ENCODE data around the gene TUBGCP6. TPM values are rescaled to one million over a fixed set of nuclear protein-coding genes. Genes with fewer than 3 reads are reported as not detected.

Gene TUBGCP6
- total and polyA plus RNA-seq, 2 donors (not counting 3 experiments of a cell fraction or from before 2014, with no cell fraction given): 33.1 to 45.3 TPM

DNA sequence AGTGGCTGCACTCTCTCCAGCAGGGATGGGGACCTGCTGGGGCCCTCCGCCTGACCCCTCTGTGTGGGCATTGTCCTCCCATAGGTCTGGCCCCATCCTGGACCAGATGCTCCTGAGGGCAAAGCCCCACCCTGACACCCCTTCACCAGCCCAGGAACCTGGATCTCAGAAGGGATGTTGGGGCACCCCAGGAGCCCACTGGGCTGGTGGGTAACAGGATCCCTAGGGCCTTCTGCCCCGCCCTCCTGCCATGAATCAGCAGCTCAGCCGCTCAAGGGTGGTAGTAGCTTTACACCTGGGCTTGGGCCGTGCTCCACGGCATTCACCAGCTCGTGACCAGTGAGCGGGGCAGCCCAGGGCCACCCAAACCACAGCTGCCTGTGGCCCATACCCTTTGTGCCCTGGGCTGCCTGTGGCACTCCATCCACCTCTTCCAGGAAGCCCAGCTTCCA lies 17.7 kb upstream of the TUBGCP6 start:
- Histone ChIP-seq H2AFZ (ENCODE audit: low read depth, low read length) (no peak overlapping the region), H3K36me3 (ENCODE audit: control insufficient read depth in 2 of 2, extremely low read depth in 1 of 2, insufficient read depth in 2 of 2, low read length in 2 of 2) (peaks cover 0 to 9% of the 10 kb centered on the region in 2 experiments), H3K9ac (replicated peaks; ENCODE audit: extremely low read depth, insufficient read depth, low read length) (no peak overlapping the region), H3K4me2 (ENCODE audit: insufficient read depth, low read length) (no peak overlapping the region), H3K27me3 (ENCODE audit: control insufficient read depth in 2 of 2, insufficient read depth in 2 of 2, low read length in 2 of 2) (no peaks in the 10 kb centered on the region), H3K79me2 (ENCODE audit: control insufficient read depth, insufficient read depth, low read length) (peaks cover 22% of the 10 kb centered on the region), H3K4me1 (ENCODE audit: control insufficient read depth, extremely low read depth, insufficient read depth, low read length) (peaks cover 11% of the 10 kb centered on the region), H3K9me3 (replicated peaks; ENCODE audit: control insufficient read depth, insufficient read depth, low read length) (no peaks in the 10 kb centered on the region), H3K4me3 (replicated peaks in 1 of 3; ENCODE audit: insufficient read depth in 1 of 3, low read depth in 1 of 3, low read length in 3 of 3) (no peak overlapping the region), H4K20me1 (replicated peaks; ENCODE audit: control insufficient read depth, extremely low read depth, insufficient read depth, low read length) (no peaks in the 10 kb centered on the region), H3K9me1 (replicated peaks; ENCODE audit: control insufficient read depth, extremely low read depth, insufficient read depth, low read length) (no peaks in the 10 kb centered on the region), H3K27ac (ENCODE audit: insufficient read depth, low read depth, low read length) (no peak overlapping the region)
- DNase-seq (ENCODE audit: low read depth, low spot score): no peak
- dilution Hi-C loops (cut with MboI; ENCODE audit: extremely low pct_ligation_motif_present, low sequenced_read_pairs): no loop called here
- no TSS peak for BruUV-seq (replicated peaks)
- POLR2A ChIA-PET: no interaction called here
- intact Hi-C loops (cut with micrococcal nuclease): no loop called here
- TF ChIP-seq, protein P1, sequence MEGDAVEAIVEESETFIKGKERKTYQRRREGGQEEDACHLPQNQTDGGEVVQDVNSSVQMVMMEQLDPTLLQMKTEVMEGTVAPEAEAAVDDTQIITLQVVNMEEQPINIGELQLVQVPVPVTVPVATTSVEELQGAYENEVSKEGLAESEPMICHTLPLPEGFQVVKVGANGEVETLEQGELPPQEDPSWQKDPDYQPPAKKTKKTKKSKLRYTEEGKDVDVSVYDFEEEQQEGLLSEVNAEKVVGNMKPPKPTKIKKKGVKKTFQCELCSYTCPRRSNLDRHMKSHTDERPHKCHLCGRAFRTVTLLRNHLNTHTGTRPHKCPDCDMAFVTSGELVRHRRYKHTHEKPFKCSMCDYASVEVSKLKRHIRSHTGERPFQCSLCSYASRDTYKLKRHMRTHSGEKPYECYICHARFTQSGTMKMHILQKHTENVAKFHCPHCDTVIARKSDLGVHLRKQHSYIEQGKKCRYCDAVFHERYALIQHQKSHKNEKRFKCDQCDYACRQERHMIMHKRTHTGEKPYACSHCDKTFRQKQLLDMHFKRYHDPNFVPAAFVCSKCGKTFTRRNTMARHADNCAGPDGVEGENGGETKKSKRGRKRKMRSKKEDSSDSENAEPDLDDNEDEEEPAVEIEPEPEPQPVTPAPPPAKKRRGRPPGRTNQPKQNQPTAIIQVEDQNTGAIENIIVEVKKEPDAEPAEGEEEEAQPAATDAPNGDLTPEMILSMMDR (IDR thresholded peaks at IDR 0.05; ENCODE audit: extremely low read depth in 1 of 2, insufficient read depth in 1 of 2, low read depth in 1 of 2, low read length in 2 of 2): no peak
- TF ChIP-seq FOS (IDR thresholded peaks at IDR 0.05; ENCODE audit: borderline replicate concordance, insufficient read depth, low read length): no peak
- no peak for TF ChIP-seq EZH2 (IDR thresholded peaks at IDR 0.05; ENCODE audit: borderline replicate concordance, low read depth, low read length, severe bottlenecking)
- TF ChIP-seq, protein P2, sequence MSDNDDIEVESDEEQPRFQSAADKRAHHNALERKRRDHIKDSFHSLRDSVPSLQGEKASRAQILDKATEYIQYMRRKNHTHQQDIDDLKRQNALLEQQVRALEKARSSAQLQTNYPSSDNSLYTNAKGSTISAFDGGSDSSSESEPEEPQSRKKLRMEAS (IDR thresholded peaks at IDR 0.05; ENCODE audit: insufficient read depth, insufficient read length): no peak
- TF ChIP-seq POLR2A (IDR thresholded peaks at IDR 0.05; ENCODE audit: low read depth, low read length): no peak
- no peak for TF ChIP-seq POLR2AphosphoS5 (IDR thresholded peaks at IDR 0.05; ENCODE audit: insufficient read depth, low read depth, low read length)
- TF ChIP-seq JUN (IDR thresholded peaks at IDR 0.05; ENCODE audit: borderline replicate concordance, insufficient read depth, insufficient read length, low read depth): no peak
- no peak for TF ChIP-seq MYC (IDR thresholded peaks at IDR 0.05; ENCODE audit: low read depth, low read length)
- TF ChIP-seq GATA2 (IDR thresholded peaks at IDR 0.05; ENCODE audit: insufficient read depth, insufficient read length, low read depth, low read length): no peak
- FAIRE-seq: no peak
- CTCF ChIA-PET: interaction anchor here (0.9 to 4.9 kb wide), 5 partner anchors 11 to 263 kb away, joined by 3 to 41 read pairs (median 3); partner anchors contain the start of genes HDAC10 and SCO2

Measured in endothelial cell of umbilical vein (primary cell).